ENCODE results near the gene RHBDD1.

The RHBDD1 gene

DNA sequence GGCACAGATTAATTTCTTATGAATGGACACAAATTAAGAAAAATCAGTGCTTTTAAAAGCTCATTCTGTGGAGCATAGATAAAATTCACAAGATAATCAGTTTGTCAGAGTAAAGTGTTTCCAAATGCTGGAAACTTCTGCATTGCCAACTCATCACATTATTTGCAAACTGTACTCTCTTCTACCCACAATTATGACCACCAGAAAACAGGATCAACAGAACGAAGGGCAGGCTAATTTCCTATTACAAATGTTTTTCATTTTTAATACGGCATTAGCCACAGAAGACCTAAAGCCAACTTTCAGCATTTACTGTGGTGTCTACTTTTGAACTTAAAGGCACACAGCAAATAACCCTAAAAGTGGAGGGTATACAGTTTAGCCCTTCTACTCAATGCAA lies 42.2 kb upstream of the RHBDD1 start:
- no peak overlapping the region for H3K27ac ChIP-seq (ENCODE audit: low read depth, low read length)
- H3K18ac ChIP-seq (ENCODE audit: low read length), result no peak overlapping the region
- H3K14ac ChIP-seq (ENCODE audit: low read length), result no peak overlapping the region
- no peak overlapping the region for H2AK5ac ChIP-seq (ENCODE audit: low read length)
- H3K9ac ChIP-seq (ENCODE audit: low read length), result no peak overlapping the region
- H2AFZ ChIP-seq (ENCODE audit: insufficient read depth, low read length, poor library complexity), result no peak overlapping the region
- H2BK120ac ChIP-seq (ENCODE audit: insufficient read depth, low read length, poor library complexity), result no peak overlapping the region
- H4K12ac ChIP-seq (ENCODE audit: low read depth, low read length), result no peak overlapping the region
- H2BK12ac ChIP-seq (ENCODE audit: low read length), result no peak overlapping the region
- no peak overlapping the region for H2BK5ac ChIP-seq (ENCODE audit: low read depth, low read length, poor library complexity)
- H3K79me1 ChIP-seq (ENCODE audit: low read length), result peaks cover 17% of the 10 kb centered on the region
- peaks cover 39 to 40% of the 10 kb centered on the region in 2 experiments for H3K4me1 ChIP-seq (ENCODE audit: control insufficient read depth in 1 of 2, insufficient read depth in 2 of 2, low read length in 2 of 2)
- no peaks in the 10 kb centered on the region for H3K27me3 ChIP-seq (ENCODE audit: insufficient read depth, low read length)
- H3K23ac ChIP-seq (ENCODE audit: low read length), result no peak overlapping the region
- DNase-seq, result no peak
- H4K8ac ChIP-seq (ENCODE audit: low read depth, low read length), result no peak overlapping the region
- H3K79me2 ChIP-seq (ENCODE audit: control insufficient read depth, insufficient read depth, low read length, poor library complexity), result peaks cover 35% of the 10 kb centered on the region
- no peak overlapping the region for H4K91ac ChIP-seq (ENCODE audit: low read depth, low read length)
- no peak overlapping the region for H3K4me3 ChIP-seq (ENCODE audit: low read depth, low read length)
- peaks cover 5% of the 10 kb centered on the region for H3K9me3 ChIP-seq (ENCODE audit: insufficient read depth, low read depth, low read length)
- no peak overlapping the region for H3K4ac ChIP-seq (ENCODE audit: low read depth, low read length)
- peaks cover 29% of the 10 kb centered on the region in 2 experiments for H3K36me3 ChIP-seq (ENCODE audit: control insufficient read depth in 1 of 2, insufficient read depth in 2 of 2, low read length in 2 of 2)
- peak overlapping the region; percentile 49 for H3K4me2 ChIP-seq (ENCODE audit: low read length)
- WGBS (ENCODE audit: extremely low coverage, insufficient coverage, insufficient read length), result no CpG with 5 or more reads among the region's 2 CpGs

DNA sequence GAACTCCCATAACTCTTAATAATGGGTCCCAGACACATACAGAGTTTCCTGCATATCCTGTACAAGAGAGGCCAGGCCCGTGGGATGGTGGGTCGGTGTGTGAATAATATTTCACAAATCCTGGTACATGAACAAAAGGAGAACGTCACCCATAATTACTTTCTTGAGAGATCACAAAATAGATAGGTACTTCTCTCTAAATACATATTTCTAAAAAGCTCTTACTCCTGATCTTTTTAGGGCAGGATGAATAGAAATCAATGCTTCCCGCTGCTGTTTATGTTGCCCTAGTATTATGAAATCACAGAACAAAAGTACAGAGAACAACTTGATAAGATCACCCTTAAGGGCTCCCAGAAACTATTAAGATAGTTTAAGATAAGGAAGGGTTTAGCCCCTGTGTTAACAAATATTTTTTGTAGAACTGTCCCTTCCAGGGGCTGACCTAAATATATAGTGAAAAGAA lies 41.6 kb upstream of the RHBDD1 start:
- H3K9me3 ChIP-seq (ENCODE audit: insufficient read depth, low read depth, low read length), result peaks cover 5% of the 10 kb centered on the region
- H3K18ac ChIP-seq (ENCODE audit: low read length), result no peak overlapping the region
- H2AFZ ChIP-seq (ENCODE audit: insufficient read depth, low read length, poor library complexity), result no peak overlapping the region
- no peak overlapping the region for H3K4ac ChIP-seq (ENCODE audit: low read depth, low read length)
- H4K8ac ChIP-seq (ENCODE audit: low read depth, low read length), result no peak overlapping the region
- no peak overlapping the region for H3K27ac ChIP-seq (ENCODE audit: low read depth, low read length)
- DNase-seq, result no peak
- H3K4me1 ChIP-seq (ENCODE audit: control insufficient read depth in 1 of 2, insufficient read depth in 2 of 2, low read length in 2 of 2), result peaks cover 39 to 40% of the 10 kb centered on the region in 2 experiments
- H3K79me2 ChIP-seq (ENCODE audit: control insufficient read depth, insufficient read depth, low read length, poor library complexity), result peaks cover 41% of the 10 kb centered on the region
- H2BK5ac ChIP-seq (ENCODE audit: low read depth, low read length, poor library complexity), result no peak overlapping the region
- H3K23ac ChIP-seq (ENCODE audit: low read length), result no peak overlapping the region
- no peak overlapping the region for H2AK5ac ChIP-seq (ENCODE audit: low read length)
- no peak overlapping the region for H4K91ac ChIP-seq (ENCODE audit: low read depth, low read length)
- no peak overlapping the region for H3K4me3 ChIP-seq (ENCODE audit: low read depth, low read length)
- peaks cover 22% of the 10 kb centered on the region for H3K79me1 ChIP-seq (ENCODE audit: low read length)
- H3K4me2 ChIP-seq (ENCODE audit: low read length), result peak overlapping the region; percentile 39
- peaks cover 29% of the 10 kb centered on the region in 2 experiments for H3K36me3 ChIP-seq (ENCODE audit: control insufficient read depth in 1 of 2, insufficient read depth in 2 of 2, low read length in 2 of 2)
- no peaks in the 10 kb centered on the region for H3K27me3 ChIP-seq (ENCODE audit: insufficient read depth, low read length)
- H4K12ac ChIP-seq (ENCODE audit: low read depth, low read length), result no peak overlapping the region
- no peak overlapping the region for H2BK12ac ChIP-seq (ENCODE audit: low read length)
- H3K14ac ChIP-seq (ENCODE audit: low read length), result no peak overlapping the region
- H2BK120ac ChIP-seq (ENCODE audit: insufficient read depth, low read length, poor library complexity), result no peak overlapping the region
- H3K9ac ChIP-seq (ENCODE audit: low read length), result no peak overlapping the region
- no CpG with 5 or more reads among the region's 4 CpGs for WGBS (ENCODE audit: extremely low coverage, insufficient coverage, insufficient read length)

DNA sequence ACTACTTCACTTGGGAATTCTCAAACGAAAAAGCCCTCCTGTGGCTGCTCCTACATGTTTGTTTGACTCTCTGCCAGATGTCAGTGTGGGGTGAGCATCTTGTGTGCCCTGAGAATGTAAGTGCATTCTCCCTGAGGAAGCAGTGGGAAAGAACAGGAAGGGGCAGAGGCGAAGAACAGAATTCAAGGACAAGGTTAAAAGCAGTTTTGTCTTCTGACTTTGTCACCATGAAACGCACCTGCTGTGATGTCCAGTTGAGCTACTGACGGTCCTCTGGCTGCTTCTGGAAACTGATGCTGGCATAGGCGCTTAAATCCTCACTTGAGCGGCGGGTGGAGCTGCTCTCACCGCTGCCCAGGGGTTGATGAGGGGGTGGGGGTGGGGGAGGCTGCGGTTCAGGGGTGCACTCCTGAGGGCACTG lies 41.1 kb upstream of the RHBDD1 start:
- Histone ChIP-seq H3K14ac (ENCODE audit: low read length) (no peak overlapping the region), H2BK12ac (ENCODE audit: low read length) (no peak overlapping the region), H3K27ac (ENCODE audit: low read depth, low read length) (no peak overlapping the region), H3K18ac (ENCODE audit: low read length) (no peak overlapping the region), H3K4me2 (ENCODE audit: low read length) (peak overlapping the region; percentile 39), H2AK5ac (ENCODE audit: low read length) (no peak overlapping the region), H4K91ac (ENCODE audit: low read depth, low read length) (no peak overlapping the region), H4K8ac (ENCODE audit: low read depth, low read length) (peak overlapping the region; percentile 37), H3K9me3 (ENCODE audit: insufficient read depth, low read depth, low read length) (peaks cover 5% of the 10 kb centered on the region), H3K23ac (ENCODE audit: low read length) (no peak overlapping the region), H3K4ac (ENCODE audit: low read depth, low read length) (peak overlapping the region; percentile 63), H2AFZ (ENCODE audit: insufficient read depth, low read length, poor library complexity) (no peak overlapping the region), H3K27me3 (ENCODE audit: insufficient read depth, low read length) (no peaks in the 10 kb centered on the region), H3K79me1 (ENCODE audit: low read length) (peaks cover 26% of the 10 kb centered on the region), H3K4me1 (ENCODE audit: control insufficient read depth in 1 of 2, insufficient read depth in 2 of 2, low read length in 2 of 2) (peaks cover 39 to 40% of the 10 kb centered on the region in 2 experiments), H3K79me2 (ENCODE audit: control insufficient read depth, insufficient read depth, low read length, poor library complexity) (peaks cover 42% of the 10 kb centered on the region), H3K4me3 (ENCODE audit: low read depth, low read length) (peak overlapping the region; percentile 26), H3K36me3 (ENCODE audit: control insufficient read depth in 1 of 2, insufficient read depth in 2 of 2, low read length in 2 of 2) (peaks cover 29% of the 10 kb centered on the region in 2 experiments), H4K12ac (ENCODE audit: low read depth, low read length) (no peak overlapping the region), H2BK5ac (ENCODE audit: low read depth, low read length, poor library complexity) (no peak overlapping the region), H2BK120ac (ENCODE audit: insufficient read depth, low read length, poor library complexity) (no peak overlapping the region), H3K9ac (ENCODE audit: low read length) (no peak overlapping the region)
- DNase-seq, result no peak
- WGBS (ENCODE audit: extremely low coverage, insufficient coverage, insufficient read length), result no CpG with 5 or more reads among the region's 9 CpGs

DNA sequence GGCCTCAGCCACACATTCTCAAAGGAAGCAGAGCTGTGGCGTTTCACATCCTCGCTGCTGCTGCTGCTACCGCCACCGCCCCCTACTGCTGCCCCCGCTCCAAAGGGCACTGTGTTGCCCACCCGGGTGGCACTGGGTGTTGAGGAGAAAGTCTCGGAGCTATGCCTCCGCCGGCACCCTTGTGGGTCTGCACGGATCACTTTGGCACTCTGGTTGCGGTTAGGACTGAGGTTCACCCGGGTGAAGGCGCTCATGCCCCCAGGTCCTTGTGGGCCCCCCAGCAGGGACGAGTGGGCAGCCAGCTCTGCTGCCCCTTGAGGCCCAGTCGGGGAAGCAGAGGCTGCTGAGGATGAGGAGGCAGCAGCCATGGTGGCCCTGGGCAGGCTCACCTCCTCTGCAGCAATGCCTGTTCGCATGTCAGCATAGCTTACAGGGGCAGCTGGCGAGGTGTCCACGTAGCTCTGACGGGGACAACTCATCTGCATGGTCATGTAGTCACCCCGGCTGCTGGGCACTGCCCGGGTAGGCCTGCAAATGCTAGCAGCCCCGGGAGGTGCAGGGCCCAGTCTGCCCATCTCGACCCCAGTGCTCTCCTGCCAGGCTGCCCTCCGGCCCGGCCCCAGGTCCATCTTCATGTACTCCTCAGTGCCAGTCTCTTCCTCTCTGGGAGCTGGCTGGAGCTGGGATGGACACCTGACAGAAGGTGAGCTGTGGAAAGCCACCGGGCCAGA lies 40.4 kb upstream of the RHBDD1 start:
- no peak for DNase-seq
- Histone ChIP-seq H3K9me3 (ENCODE audit: insufficient read depth, low read depth, low read length) (peaks cover 5% of the 10 kb centered on the region), H3K23ac (ENCODE audit: low read length) (no peak overlapping the region), H3K4ac (ENCODE audit: low read depth, low read length) (peak overlapping the region; percentile 54), H4K91ac (ENCODE audit: low read depth, low read length) (no peak overlapping the region), H3K14ac (ENCODE audit: low read length) (no peak overlapping the region), H2AK5ac (ENCODE audit: low read length) (no peak overlapping the region), H2BK120ac (ENCODE audit: insufficient read depth, low read length, poor library complexity) (no peak overlapping the region), H4K12ac (ENCODE audit: low read depth, low read length) (no peak overlapping the region), H3K4me3 (ENCODE audit: low read depth, low read length) (no peak overlapping the region), H3K4me2 (ENCODE audit: low read length) (peak overlapping the region; percentile 39), H3K36me3 (ENCODE audit: control insufficient read depth in 1 of 2, insufficient read depth in 2 of 2, low read length in 2 of 2) (peaks cover 29% of the 10 kb centered on the region in 2 experiments), H3K18ac (ENCODE audit: low read length) (no peak overlapping the region), H3K4me1 (ENCODE audit: control insufficient read depth in 1 of 2, insufficient read depth in 2 of 2, low read length in 2 of 2) (peaks cover 42 to 43% of the 10 kb centered on the region in 2 experiments), H2BK12ac (ENCODE audit: low read length) (no peak overlapping the region), H4K8ac (ENCODE audit: low read depth, low read length) (no peak overlapping the region), H3K79me2 (ENCODE audit: control insufficient read depth, insufficient read depth, low read length, poor library complexity) (peaks cover 42% of the 10 kb centered on the region), H3K9ac (ENCODE audit: low read length) (no peak overlapping the region), H3K27me3 (ENCODE audit: insufficient read depth, low read length) (no peaks in the 10 kb centered on the region), H2BK5ac (ENCODE audit: low read depth, low read length, poor library complexity) (no peak overlapping the region), H2AFZ (ENCODE audit: insufficient read depth, low read length, poor library complexity) (no peak overlapping the region), H3K79me1 (ENCODE audit: low read length) (peaks cover 30% of the 10 kb centered on the region), H3K27ac (ENCODE audit: low read depth, low read length) (no peak overlapping the region)
- no CpG with 5 or more reads among the region's 26 CpGs for WGBS (ENCODE audit: extremely low coverage, insufficient coverage, insufficient read length)
